Hepatic stellate cell (primary cell): ENCODE measurements around the gene MYO1D.
A peak's percentile ranks its signal among the peaks of the same experiment; 100 is the strongest.

Experiments
- DNase-seq: peaks from one replicate; pipeline ENCODE4 v3.0.0; 2011; ENCODE audit warnings: low spot score

Gene MYO1D

DNA sequence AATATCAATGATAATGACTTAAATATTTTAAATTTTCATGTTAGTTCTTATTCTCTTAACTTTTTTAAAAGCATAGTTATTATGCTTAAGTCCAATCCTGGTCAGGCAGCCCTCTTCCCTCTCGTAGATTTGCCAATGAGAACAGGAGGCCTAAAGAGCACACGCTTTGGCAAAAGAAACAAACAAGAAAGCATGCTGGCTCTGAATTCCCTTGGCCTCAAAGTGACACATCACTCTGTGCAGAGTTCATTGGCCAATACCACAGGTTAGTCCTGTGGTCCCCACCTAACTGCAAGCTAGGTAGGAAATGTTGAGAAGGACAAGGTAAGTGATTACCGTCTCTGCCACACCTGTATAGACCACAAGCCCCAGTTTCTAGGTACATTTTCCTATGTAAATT lies 61.5 kb downstream of the MYO1D start:
- DNase-seq: no peak

DNA sequence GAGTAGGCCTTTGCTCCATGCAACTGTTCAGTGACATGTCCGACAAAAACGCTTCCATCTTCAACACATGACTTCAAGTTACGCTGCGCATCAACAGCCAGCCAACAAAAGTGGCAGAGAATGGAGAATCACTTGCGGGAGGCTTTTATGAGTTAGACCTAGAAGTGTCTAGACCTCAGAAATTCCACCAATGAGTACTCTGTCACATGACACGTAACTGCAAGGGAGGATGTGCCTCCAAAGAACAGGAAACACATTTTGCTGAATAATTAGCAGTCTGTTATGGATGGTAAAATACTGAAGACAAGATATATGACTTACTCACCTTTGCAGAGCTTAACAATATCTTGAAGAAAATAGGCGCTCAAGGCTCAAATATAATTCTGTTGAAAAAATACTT lies 62.1 kb downstream of the MYO1D start:
- no peak for DNase-seq

DNA sequence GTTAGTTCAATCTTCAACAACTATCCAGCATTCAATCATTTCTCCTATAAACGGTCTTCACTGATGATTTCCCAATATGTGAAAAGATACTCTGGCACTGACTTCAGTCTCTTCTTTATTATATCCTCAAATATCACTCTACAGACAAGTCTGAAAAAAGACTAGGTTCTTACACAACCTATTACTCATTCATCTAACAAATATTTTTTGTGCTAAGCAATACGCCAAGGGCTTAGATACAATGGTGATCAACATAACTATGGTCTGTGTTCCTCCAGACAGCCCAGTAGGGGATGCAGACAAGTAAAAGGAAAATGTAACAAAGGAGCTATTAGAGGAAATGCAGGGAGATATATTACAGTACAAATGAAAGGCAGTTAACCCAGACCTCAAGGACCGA lies 63.9 kb downstream of the MYO1D start:
- no peak for DNase-seq

DNA sequence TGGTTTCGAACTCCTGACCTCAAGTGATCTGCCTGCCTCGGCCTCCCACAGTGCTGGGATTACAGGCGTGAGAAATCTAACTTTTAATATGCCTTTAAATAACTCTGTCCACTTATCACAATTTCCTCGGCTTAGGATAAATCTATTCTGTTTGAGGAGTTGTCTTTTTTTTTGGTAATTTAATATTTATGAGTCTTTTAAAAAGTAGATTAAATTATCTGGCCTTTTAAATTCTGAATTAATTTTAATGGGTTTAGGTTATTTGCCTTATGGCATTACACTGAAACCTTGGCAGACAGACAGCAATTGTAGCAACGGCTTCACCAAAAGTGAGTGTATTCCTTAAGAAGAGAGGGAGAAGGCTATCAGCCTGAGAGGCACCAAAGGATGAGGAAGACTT lies 66.2 kb downstream of the MYO1D start:
- DNase-seq: no peak

DNA sequence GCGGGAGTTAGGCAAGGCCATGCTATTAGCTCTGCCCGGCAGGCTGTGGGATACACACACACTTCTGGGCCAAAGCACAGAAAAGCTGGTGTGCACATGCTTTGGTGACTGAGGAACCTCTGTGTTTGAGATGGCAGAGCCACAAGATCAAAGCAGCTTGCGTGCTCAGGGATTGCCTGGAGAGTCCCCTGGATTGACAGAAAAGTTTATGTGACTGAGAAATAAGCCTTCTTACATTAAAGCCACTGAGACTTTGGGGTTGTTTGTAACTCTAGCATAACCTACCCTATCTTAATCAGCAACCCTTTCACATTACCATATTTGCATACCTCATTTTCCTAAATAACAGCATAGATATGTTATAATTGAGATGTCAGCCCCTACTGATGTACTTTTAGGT lies 69.3 kb downstream of the MYO1D start:
- no peak for DNase-seq

DNA sequence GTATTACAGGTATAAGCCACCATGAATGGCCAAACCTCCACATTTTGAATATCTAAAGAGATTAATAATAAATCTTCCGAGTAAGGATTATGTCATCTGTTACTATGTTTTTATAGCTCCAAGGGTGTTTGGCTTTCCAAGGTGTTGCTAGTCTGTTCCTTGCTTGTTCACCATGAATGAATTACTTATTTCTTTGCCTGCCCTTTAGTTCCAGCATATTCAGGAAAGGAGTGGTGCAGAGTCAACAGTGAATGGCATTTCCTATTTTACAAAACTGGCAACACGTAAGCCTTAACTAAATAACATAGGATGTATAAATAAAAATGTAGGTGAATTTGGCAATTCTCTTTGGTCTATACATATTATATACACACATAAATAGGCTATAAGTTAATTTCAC lies 70.3 kb downstream of the MYO1D start:
- DNase-seq: no peak

DNA sequence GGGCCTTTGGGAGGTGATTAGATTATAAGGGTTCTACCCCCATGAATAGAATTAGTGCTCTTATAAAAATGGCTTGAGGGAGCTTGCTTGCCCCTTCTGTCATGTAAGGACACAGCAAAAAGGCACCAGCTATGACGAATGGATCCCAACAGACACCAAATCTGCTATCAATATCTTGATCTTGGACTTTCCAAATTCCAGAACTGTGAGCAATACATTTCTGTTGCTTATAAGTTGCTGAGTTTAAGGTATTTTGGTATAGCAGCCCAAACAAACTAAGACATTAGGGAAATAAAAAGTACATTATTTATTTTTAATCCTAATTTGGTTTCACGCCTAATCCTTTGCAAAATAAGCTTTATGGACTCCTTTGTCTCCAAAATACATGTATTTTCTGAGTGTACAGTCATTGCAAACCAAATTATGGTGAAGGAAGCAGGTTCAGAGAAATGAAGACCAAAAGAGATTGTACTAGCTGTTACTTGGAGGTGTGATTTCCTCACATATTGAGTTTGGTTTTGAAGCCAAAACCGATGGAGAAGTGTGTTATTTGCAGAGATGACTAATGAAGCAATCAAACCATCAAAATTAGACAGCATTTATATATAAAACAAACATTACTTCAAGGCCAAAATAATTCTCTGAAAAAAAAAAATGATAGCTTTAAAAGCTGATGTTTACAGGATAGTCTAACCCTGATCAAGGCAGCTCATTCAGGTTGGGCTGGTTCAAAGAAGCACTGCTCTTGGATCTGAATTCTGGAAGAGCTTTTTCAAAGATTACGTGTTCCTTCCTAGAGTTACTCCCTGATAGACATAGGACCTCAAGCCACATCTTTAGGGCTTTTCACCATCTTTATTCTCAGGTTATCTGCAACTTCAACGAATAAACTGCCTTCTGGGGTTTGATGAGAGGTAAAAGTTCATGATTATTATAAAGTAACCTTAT lies 71.6 kb downstream of the MYO1D start:
- no peak for DNase-seq

DNA sequence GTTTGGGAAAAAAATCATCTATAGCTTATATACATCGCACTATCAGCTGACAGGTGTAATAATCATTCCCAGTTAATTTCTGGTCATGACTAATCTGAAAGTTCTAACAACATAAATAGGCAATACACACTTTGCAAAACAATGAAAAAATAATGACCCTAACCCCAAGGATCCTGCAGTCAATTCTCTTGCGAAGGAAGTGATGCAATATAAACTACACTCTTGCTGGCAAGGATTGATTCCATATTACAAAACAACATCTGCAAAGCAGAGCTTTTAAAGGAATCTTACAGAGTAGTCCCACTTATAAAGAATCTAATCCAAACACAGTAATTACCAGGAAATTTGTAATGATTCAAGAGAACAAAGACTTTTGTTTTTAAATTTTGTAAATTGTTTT lies 73.4 kb downstream of the MYO1D start:
- no peak for DNase-seq

DNA sequence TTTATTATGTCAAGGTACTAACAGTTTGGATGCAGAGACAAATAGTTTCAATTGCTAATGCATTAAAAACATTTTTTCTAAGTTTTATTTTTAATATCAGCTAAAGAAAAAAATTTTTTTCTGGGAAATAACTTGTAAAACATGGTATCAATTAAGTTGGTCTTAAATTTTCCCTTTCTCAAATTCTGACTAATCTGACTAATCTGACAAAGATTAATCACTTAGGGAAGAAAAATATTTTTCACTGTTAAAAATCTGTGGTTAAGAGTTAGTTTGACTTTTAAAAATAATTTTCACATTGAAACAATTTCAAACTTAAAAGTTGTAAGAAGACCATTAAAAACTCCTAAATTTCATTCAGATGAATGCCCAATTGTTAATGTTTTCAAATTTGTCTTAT lies 74.6 kb downstream of the MYO1D start:
- no peak for DNase-seq

DNA sequence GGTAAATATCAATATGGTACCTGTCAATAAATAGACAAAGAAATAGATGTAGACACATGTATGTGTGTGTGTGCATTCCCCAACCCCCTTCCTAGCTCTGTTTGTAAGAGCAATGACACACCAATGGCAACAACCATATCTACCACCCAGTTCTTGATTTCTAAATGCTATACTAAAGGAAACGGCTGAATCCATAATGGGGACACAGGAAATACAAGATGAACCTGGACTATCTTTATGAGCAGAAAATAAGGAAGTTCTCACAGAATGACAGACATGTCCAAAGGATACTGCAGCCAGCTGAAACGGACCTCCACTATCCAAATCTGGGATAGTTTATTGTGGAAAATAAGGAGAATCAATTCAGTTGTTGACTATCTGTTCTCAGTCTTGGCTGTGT lies 75.3 kb downstream of the MYO1D start:
- no peak for DNase-seq

DNA sequence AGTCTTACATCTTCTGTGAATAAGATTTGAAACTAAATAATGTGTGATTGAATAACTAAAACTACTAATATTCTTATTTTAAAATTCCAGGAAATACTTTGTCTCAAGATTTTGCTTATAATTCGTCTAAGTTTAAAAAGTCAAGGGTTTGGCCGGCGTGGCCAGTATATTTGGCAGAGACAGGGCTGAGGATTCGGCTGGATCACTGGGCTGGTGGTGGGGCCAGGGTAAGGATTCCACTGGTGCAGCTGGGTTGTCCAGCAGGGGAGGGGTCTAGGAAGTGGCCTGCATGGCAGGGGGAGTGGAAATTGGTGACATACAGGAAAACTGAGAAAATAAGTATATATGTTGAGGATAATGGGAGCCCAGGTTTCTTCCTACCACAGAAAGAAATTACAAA lies 75.7 kb downstream of the MYO1D start:
- no peak for DNase-seq

DNA sequence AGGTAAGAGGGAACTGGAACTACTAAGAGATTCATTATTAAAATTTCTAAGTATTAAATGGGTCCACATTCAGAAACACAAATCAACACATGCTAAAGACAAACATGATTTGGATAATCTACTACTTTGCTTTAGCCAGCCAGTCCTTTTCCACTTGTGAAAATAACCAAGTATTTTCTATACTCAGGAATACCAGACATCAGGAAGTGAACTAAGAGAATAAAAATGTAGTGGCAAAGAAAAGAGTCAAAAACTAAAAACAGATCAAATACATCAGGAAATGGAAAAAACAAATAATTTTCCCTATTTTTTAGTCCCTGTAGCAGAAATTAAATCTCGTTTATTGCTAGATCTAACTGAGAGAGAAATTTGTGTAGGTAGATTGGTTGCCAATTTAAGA lies 78.0 kb downstream of the MYO1D start:
- no peak for DNase-seq

DNA sequence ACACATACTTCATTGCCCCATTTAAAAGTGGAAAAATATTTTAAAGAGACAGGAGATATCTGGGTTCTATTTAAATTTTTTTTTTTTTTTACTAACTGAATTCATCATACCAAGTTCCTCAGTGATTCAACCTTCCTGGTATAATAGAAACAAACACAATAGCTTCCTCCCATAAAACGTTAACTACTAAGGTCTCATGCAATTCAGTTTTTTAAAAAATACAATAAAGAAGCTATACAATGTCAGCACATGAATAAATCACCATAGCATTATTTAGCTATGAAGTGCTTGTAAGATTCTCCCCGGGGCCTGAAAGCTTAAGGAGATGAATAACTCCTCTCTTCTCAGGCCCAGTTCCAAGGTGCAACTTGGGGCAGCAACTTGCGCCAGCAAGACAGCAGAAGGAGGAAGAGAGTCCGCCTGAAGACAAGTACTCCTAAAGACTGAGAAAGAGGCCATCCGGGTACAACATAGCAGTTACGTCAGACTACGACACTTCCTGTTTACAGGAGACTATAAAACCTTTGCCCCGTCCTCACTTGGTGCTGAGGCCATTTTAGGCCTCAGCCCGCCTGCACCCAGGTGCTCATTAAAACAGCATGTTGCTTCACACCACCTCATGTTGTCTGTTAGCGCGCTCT lies 81.5 kb downstream of the MYO1D start:
- no peak for DNase-seq

DNA sequence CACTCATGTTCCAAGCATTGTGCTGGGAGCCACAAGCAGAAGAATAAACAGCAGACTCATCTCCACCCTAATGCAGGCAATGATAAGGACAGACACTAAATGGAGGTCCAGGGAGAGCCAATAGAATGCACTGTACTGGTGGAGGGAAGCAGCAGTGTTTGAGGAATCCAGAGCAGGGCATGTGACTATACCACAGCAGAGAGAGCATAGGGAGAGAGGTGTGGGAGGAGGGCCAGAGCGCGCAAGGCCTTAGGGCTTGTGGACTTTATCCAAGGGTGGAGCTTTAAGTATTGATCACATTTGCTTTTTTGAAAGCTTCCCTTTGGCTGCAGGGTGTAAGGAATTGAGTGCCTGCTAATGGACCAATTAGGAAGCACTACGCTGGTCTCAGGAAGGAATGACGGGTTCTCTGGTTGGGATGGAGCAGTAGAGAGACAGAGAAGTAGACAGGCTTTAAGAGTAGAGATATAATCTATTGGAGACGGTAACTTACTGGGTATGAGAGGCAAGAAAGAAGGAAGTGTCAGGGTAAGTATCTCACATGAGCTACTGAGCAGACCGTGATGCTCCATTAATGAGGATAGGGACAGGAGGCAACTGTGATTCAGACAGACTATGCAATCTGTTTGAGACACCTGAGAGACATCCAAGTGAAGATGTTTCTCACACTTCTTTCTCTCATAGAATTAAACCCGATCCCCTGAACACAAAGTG lies 82.2 kb downstream of the MYO1D start:
- no peak for DNase-seq

DNA sequence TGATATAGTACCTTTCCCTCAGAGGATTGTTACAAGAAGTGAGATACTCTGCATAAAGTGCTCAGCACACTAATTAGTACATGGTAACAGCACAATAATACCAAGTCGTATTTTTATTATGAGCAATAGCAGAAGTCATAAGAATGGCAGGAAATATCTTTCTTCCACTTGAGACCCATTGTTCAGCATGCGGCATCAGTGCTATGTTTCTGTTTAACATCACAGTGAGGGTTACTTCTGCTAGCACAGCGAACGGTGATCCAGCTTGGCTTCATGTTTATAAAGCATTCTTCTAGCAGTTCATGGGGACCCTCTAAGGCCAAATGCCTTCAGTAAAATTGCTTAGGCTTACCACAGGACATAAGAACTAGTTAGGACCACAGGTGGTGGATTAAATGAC lies 83.1 kb downstream of the MYO1D start:
- DNase-seq: no peak

DNA sequence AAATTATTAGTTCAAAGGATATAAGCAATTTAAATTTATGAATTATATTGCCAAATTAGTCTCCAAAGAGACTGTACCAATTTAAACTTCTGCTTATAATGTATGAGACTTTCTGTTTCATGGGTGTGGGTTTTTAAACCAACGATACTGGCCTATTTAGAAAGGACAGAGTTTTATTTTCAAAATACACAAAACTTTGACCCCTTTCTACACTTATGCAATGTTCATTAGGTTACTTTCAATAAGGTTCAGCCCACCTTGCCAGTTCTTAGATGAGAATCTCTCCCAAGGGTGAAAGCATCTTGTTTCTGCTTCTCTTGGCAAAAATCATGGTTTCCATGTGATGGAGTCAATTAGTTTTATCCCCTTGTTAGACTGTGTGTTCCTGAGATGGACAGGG lies 84.7 kb downstream of the MYO1D start:
- DNase-seq: no peak

DNA sequence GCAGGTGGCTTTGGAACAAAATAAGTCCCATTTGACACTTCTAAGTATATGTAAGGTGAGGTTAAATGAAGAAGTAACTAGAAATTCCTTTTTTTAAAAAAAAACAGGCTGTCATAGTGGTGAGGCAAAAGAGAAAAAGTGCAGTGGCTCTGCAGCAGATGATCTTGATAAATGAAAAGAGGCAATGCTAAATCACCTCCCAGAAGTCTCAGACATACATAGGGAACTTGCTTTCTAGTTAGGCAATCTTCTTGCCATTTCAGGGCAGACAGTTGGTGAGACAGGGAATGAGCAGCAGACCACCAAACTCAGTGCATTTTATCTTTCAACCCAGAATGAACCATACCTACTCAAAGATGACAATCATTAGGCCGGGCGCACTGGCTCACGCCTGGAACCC lies 90.8 kb downstream of the MYO1D start:
- no peak for DNase-seq

DNA sequence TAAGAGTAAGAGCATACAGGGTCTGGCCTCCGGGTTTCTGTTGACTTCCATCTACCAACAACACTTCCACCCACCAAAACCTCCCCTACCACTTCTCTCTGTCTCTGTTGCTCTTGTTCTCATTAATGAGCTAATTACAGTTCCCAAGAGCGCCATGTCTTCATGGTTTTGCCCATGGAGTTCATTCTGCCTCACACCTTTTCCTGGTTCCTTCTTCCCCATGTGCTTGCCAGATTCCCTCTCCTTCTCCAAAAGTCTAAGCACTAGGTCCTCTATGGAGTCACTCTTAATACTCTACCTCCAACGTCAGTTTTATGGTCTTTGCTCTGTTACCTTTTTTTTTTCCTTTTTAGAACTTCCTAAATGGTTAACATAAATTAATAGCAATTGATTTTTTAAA lies 92.8 kb downstream of the MYO1D start:
- no peak for DNase-seq

DNA sequence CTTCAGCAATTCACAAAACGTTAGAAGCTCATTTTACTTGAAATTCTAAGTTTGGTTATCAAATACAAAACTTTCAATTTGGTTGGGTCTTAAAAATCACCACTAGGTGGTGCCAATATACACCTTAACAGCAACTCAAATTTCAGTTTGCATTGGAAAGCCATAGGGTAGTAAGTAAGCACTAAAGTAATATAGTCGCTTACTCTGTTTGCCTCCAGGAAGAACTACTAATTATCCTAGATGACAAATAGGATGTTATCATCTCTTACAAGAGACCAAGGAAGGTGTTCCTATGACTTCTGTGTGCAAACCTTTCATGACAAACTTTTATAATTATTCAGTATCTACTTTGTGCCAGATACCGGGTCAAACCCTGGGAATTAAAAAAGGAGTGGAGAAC lies 93.3 kb downstream of the MYO1D start:
- peak; percentile 35 for DNase-seq

DNA sequence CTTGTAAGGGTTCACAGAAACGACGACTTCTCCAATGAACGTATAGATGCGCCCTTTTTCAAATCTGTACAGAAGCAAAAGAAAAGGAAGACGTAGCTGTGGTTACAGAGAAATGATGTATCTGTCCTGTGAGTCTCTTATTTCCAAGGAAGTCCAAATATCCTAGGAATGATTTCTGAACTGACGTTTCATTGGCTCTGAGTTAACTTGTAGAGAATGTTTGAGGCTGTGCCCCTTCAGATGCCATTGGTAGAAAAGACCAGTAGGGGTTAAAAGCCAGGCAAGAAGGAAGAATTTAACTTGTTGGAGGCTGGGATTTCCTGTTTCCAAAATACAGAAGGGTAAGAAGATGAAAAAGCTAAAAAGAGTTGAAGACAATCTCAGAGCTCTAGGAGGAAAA lies 96.2 kb downstream of the MYO1D start:
- DNase-seq: peak; percentile 9

DNA sequence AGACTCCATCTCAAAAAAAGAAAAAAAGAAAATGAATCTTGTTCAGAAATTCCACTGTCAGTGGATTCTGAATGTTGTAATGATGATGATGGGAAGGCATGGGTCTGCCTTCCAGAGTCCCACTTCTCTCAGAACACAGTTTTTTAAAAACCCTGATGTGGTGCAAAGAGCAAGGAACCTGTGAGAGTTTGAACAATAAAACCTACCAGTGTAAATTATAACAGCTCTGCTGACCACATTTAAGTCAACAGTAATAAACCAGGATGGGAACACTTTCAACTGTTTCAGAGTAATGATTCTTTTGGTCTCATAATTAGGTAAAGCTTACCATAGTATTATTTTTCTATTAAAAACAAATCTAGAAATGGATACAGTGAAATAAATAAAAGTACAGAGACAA lies 99.0 kb downstream of the MYO1D start:
- no peak for DNase-seq

DNA sequence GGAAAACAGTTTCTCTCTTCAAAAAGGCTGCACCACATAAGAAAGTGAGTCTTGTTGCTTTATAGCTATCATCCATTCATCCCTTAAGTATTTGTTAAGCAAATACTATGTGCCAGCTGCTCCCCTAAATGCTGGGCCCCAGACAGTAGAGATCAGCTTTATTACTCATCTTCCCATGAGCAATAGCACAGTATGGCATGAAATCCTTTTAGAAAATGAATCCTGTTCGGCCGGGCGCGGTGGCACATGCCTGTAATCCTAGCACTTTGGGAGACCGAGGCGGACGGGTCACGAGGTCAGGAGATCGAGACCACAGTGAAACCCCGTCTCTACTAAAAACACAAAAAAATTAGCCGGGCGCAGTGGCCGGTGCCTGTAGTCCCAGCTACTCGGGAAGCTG lies 99.5 kb downstream of the MYO1D start:
- peak; percentile 45 for DNase-seq

DNA sequence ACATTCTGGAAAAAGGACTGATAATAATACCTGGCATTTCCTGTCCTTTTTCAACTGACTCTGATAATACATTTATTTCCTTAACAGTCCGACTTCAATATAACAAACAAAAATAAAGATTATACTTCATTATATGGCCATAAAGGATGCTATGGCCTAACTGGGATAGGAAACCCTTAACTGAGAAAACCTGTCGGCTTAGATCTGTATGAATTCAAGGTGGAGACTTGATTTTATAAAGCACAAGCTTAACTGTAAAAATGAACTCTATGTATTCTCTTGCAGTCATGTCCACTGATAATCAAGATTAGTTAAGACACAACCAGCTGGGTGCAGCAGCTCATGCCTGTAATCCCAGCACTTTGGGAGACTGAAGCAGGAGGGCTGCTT lies 102.2 kb downstream of the MYO1D start:
- no peak for DNase-seq
